ENCODE data around the gene HABP2.

Gene HABP2

DNA sequence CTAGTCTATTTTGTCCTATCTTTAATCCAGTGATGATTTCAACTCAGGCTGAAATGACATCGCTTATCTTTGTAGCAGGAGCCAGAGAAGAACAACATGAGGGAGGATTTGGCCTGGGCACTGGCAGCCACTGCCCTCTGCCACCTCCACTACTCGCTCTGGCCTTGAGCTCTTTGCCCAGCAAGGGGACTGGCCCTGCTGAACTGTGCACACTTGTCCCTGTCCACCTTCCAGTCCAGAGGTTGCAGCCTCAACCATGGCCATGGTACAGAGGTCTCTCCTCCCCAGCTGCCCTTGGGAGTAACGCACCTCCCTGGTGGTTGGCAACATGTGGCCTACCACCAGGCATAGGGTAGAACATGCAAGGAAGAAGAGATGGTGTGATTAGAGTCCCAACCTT, 8.4 kb downstream of the HABP2 start:
- TF ChIP-seq, protein P1, sequence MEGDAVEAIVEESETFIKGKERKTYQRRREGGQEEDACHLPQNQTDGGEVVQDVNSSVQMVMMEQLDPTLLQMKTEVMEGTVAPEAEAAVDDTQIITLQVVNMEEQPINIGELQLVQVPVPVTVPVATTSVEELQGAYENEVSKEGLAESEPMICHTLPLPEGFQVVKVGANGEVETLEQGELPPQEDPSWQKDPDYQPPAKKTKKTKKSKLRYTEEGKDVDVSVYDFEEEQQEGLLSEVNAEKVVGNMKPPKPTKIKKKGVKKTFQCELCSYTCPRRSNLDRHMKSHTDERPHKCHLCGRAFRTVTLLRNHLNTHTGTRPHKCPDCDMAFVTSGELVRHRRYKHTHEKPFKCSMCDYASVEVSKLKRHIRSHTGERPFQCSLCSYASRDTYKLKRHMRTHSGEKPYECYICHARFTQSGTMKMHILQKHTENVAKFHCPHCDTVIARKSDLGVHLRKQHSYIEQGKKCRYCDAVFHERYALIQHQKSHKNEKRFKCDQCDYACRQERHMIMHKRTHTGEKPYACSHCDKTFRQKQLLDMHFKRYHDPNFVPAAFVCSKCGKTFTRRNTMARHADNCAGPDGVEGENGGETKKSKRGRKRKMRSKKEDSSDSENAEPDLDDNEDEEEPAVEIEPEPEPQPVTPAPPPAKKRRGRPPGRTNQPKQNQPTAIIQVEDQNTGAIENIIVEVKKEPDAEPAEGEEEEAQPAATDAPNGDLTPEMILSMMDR (IDR thresholded peaks at IDR 0.05) = no peak
- Histone ChIP-seq H3K27ac (no peak overlapping the region), H3K4me3 (no peak overlapping the region)
- no peak for DNase-seq (ENCODE audit: low spot score)

DNA sequence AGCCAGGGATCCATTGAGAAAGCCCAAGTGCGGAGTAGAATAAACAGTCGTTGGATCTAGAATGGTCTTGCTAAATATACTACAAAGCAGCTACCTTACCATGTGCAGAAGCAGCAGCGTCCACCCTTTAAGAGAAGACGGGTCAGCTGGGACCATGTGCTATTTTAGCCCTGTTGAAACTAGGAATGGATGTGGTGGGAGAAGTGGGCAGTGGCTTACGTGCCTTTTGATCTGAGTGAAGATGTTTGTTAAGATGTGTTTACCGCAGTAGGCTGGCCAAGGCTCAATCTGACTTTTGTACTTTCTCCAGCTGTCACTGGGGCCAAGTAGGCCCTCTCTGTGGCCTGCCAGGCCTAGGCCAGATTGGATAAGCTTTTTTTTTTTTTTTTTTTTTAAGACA, 9.2 kb downstream of the HABP2 start:
- Histone ChIP-seq H3K27ac (no peak overlapping the region), H3K4me3 (no peak overlapping the region)
- TF ChIP-seq, protein P1 (IDR thresholded peaks at IDR 0.05) = no peak
- DNase-seq (ENCODE audit: low spot score) = no peak

DNA sequence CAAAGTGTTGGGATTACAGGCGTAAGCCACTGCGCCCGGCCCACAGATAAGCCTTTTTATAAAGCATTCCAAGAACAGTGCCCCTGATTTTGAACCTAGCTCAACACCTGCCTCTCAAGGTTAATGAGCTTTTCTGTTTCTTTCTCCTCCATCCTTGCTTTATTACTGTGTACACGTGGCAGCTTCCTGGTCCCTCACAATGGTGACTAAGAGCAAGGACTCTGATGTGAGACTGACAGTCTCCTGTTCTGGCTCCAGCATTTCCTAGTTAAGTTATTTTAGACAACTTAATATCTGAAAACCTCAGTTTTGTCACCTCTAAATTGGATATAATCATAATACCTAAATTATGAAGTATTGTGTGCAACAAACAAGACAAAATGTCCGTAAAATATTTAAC, 9.9 kb downstream of the HABP2 start:
- DNase-seq (ENCODE audit: low spot score) = no peak
- TF ChIP-seq, protein P1 (IDR thresholded peaks at IDR 0.05) = no peak
- Histone ChIP-seq H3K4me3 (no peak overlapping the region), H3K27ac (no peak overlapping the region)

DNA sequence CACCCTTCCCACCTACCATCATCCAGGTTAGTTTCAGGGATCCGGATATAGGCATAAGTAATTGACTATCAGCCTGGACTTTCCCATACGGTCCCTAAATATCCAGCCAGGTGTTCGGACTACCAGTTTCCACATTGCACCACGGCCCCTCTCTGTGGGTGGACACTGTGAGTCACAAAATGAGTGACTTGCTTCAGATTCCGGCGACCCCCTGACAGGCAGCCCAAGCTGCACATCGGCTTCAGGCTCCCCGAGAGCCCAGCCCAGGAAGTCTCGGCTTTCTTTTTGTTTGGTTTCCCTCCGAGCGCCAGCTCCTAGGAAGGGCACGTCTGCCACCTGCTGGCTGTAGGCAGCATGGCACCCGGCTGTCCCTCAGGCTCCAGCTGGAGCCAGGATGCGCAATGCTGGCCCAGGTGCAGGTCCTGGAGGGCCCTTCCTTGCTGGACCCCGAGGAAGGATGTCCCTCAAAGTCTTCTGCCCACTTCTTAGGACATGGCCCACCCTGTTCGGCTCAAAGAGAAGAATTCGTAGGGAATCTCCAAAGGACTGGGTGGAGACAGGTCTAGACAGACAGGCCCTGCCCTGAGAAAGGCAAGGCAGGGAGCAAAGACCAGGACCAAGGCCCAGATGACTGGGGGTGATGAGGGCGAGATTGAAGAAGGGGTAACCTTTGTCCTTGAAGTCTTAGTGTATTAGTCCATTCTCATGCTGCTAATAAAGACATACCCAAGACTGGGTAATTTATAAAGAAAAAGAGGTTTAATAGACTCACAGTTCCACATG, 10.6 kb downstream of the HABP2 start:
- H3K4me3 ChIP-seq = peak overlapping the region; percentile 74
- H3K27ac ChIP-seq = no peak overlapping the region
- DNase-seq (ENCODE audit: low spot score) = peak; percentile 82
- TF ChIP-seq, protein P1 (IDR thresholded peaks at IDR 0.05) = peak; percentile 99

DNA sequence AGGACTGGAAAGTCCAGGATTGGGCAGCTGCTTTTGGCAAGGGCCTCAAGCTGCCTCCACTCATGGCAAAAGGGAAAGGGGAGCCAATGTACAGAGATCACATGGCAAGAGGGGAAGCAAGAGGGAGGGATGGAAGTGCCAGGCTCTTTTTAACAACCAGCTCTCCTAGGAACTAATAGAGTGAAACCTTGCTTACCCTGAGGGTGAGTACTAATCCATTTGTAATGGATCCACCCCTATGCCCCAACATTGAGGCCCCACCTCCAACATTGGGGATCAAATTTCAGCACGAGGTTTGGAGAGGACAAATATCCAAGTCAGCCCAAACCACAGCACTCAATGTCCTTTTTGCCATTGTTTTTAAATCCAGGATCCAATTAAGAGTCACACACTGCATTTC, 12.5 kb downstream of the HABP2 start:
- Histone ChIP-seq H3K27ac (no peak overlapping the region), H3K4me3 (no peak overlapping the region)
- DNase-seq (ENCODE audit: low spot score) = no peak
- TF ChIP-seq, protein P1 (IDR thresholded peaks at IDR 0.05) = no peak

DNA sequence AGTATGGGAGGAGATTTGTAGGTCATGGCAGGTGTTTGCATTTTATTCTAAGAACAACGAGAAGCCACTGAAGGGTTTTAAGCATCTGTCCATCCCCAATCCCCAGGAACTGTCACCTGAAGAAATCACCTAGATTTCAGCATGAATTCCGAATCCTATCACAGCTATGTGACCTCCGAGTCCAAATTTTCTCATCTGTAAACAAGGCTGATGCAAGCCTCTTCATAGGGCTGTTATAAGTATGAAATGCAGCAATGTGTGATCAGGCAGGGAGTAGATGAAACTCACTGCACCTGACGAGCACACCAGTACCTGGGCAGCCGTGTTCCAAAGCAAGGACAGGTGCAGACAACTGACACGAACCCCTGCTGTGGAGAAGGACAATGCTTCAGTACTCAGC, 14.0 kb downstream of the HABP2 start:
- Histone ChIP-seq H3K4me3 (no peak overlapping the region), H3K27ac (no peak overlapping the region)
- TF ChIP-seq, protein P1 (IDR thresholded peaks at IDR 0.05) = no peak
- DNase-seq (ENCODE audit: low spot score) = no peak

DNA sequence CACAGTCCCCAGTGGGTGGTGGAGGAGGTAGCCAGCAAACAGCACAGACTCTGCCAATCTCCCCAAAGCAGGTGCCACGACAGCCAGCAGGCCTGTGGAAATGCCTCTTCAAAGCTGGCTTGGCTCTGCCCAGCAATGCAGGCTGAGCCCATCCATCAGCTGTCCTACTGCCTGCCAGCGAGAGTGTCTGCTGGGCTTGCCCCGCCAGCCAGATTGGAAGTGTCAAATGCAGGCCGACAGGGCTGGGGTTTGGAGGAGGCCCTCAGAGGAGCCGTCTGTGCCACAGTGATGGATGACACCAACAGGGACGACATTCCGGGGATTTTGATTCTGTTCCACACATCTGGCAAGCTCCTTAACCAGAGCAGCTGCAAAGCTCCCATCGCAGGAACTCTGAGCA, 16.7 kb downstream of the HABP2 start:
- no peak for DNase-seq (ENCODE audit: low spot score)
- no peak overlapping the region for H3K4me3 ChIP-seq
- TF ChIP-seq, protein P1 (IDR thresholded peaks at IDR 0.05) = no peak

More for the DNA sequence above, 16.7 kb downstream of the HABP2 start:
- H3K27ac ChIP-seq = no peak overlapping the region

Measured in coronary artery (tissue), 2 donors.